ENCODE data around the gene NDUFA7.
"Not testable (repeated sequence)": the region's sequence is repeated elsewhere in the genome, so short reads cannot be mapped to it uniquely, and the experiment has no call there.

Gene NDUFA7

DNA sequence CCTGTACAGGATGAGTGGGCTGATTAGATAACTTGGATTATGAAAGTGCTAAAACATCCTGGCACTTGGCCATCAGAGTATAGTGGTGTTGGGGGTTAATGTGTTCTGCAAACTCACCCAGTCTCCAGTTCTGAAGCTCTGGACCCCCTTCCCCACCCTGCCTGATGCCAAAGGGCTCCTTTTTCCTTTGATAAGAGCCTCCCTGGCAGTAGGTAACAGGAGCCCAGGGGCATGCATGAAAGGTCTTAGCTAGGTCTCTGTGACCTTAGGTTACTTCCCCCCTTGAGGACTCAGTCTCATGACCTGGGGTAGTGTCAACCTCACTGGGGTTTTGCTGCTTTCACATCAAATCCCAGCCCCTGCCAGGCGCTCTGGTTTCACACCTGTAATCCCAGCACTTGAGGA lies 2.6 kb upstream of the NDUFA7 start:
- no peak overlapping the region for H3K4me3 ChIP-seq (ENCODE audit: low read depth, low read length)
- DNase-seq (ENCODE audit: low read depth): no peak
- no peak for TF ChIP-seq CTCF (conservative IDR thresholded peaks at IDR 0.05; ENCODE audit: low read depth, low read length)

GRCh38 chr19:8322638-8322997 lies 1.4 kb upstream of the NDUFA7 start:
- H3K4me3 ChIP-seq (ENCODE audit: low read depth, low read length): peak overlapping the region; percentile 95
- TF ChIP-seq CTCF (conservative IDR thresholded peaks at IDR 0.05; ENCODE audit: low read depth, low read length): no peak
- no peak for DNase-seq (ENCODE audit: low read depth)

- peak overlapping the region; percentile 95 for H3K4me3 ChIP-seq (ENCODE audit: low read depth, low read length)
- DNase-seq (ENCODE audit: low read depth): no peak
- TF ChIP-seq CTCF (conservative IDR thresholded peaks at IDR 0.05; ENCODE audit: low read depth, low read length): no peak
Observed at GRCh38 chr19:8321986-8322637, 937 bp upstream of the NDUFA7 start.

DNA sequence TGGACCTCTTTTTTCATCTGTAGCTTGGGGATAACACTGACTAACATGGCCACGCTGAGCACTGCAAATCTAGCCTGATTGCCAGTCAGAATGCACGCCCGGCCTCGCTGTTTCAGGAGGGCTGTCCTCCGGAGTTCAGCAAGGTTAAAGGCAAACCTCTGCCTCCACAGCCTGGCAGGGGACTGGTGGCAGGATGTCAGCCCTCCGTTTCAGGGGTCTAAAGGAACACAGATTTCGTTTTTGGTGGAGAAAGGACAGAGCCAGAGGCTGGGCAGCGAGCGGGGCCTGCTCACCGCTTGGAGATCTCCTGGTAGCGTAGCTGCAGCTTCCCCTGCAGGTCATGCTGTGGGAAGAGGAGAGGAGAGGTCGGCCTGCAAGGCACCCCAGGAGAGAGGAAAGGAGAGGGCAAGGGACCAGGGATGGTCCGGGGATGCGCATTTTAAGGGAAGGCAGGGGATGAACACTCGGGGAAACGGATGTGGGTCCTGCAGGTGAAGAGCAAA lies 560 bp downstream of the NDUFA7 start:
- DNase-seq (ENCODE audit: low read depth): no peak
- no peak for TF ChIP-seq CTCF (conservative IDR thresholded peaks at IDR 0.05; ENCODE audit: low read depth, low read length)
- H3K4me3 ChIP-seq (ENCODE audit: low read depth, low read length): peak overlapping the region; percentile 95

GRCh38 chr19:8319807-8320520 lies 1.2 kb downstream of the NDUFA7 start:
- peak overlapping the region; percentile 95 for H3K4me3 ChIP-seq (ENCODE audit: low read depth, low read length)
- DNase-seq (ENCODE audit: low read depth): no peak
- no peak for TF ChIP-seq CTCF (conservative IDR thresholded peaks at IDR 0.05; ENCODE audit: low read depth, low read length)

GRCh38 chr19:8318835-8319234 lies 2.3 kb downstream of the NDUFA7 start:
- peak; percentile 4 for TF ChIP-seq CTCF (conservative IDR thresholded peaks at IDR 0.05; ENCODE audit: low read depth, low read length)
- H3K4me3 ChIP-seq (ENCODE audit: low read depth, low read length); DNase-seq (ENCODE audit: low read depth): not testable (repeated sequence)
